ENCODE measurements around the gene ARF1.

DNA sequence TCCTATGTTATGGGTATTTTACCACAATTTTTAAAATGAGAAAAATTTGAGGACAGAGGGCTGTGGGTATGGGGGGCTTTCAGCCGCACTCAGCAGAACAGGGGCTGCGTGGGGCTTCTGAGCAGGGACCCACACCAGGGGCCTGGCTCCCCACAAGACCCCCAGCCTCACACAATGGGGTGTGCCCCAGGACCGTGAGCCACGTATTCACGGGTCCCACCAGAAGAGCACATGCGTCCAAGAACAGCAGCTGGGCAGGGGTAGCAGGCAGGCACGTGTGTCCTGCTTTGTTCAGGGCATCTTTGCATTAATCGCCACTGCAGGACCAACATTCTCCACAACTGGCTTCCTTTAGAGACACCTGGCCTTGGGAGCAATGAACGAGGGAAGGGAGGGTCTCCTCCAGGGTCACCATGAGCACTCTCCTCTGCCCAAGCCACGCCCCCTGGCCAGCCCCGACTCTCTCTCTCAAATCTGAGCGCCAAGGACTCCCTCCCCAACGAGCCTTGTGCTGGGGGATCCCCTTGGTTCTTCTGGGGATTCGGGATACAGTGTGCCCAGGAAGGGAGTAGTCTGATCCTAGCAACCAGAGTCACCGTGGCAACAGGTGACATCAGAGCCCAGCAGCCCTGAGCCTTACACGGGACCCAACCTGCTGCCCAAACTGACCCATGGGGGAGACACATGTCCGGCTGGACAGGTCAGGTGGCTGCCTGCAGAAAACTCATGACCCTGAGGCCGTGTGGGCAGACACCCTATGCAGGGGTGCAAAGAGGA is 7.4 kb upstream of the ARF1 start:
- TF ChIP-seq, protein P1, sequence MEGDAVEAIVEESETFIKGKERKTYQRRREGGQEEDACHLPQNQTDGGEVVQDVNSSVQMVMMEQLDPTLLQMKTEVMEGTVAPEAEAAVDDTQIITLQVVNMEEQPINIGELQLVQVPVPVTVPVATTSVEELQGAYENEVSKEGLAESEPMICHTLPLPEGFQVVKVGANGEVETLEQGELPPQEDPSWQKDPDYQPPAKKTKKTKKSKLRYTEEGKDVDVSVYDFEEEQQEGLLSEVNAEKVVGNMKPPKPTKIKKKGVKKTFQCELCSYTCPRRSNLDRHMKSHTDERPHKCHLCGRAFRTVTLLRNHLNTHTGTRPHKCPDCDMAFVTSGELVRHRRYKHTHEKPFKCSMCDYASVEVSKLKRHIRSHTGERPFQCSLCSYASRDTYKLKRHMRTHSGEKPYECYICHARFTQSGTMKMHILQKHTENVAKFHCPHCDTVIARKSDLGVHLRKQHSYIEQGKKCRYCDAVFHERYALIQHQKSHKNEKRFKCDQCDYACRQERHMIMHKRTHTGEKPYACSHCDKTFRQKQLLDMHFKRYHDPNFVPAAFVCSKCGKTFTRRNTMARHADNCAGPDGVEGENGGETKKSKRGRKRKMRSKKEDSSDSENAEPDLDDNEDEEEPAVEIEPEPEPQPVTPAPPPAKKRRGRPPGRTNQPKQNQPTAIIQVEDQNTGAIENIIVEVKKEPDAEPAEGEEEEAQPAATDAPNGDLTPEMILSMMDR (IDR thresholded peaks at IDR 0.05; ENCODE audit: low read depth, low read length): no peak
- no peak for TF ChIP-seq POLR2A (IDR thresholded peaks at IDR 0.05; ENCODE audit: extremely low read depth, insufficient read length)

All from NB4 (cell line).